ENCODE results near the gene POLR1A.

DNA sequence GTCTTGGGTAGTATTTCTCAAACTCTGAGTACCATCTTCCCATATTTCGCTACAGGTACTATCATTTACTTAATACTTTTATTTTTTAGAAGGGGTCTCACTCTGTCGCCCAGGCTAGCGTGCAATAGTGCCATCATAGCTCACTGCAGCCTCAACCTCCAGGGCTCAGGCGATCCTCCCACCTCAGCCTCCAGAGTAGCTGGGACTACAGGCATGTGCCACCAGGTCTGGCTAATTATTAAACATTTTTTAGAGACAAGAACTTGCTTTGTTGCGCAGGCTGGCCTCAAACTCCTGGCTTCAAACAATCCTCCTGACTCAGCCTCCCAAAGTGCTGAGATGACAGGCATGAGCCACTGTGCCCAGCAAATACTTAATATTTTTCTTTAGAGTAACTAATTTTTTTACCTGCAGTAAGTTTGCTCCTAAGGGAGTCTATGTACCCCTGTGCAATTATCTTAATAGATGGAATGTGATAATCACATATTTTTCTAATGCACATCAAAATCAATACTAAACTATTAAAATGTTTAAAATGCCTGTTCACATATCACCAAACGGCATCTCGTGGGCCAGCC lies 116.3 kb downstream of the POLR1A start:
- TF ChIP-seq, protein P1, sequence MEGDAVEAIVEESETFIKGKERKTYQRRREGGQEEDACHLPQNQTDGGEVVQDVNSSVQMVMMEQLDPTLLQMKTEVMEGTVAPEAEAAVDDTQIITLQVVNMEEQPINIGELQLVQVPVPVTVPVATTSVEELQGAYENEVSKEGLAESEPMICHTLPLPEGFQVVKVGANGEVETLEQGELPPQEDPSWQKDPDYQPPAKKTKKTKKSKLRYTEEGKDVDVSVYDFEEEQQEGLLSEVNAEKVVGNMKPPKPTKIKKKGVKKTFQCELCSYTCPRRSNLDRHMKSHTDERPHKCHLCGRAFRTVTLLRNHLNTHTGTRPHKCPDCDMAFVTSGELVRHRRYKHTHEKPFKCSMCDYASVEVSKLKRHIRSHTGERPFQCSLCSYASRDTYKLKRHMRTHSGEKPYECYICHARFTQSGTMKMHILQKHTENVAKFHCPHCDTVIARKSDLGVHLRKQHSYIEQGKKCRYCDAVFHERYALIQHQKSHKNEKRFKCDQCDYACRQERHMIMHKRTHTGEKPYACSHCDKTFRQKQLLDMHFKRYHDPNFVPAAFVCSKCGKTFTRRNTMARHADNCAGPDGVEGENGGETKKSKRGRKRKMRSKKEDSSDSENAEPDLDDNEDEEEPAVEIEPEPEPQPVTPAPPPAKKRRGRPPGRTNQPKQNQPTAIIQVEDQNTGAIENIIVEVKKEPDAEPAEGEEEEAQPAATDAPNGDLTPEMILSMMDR (IDR thresholded peaks at IDR 0.05 in 4 of 5, conservative IDR thresholded peaks at IDR 0.05 in 1 of 5) = no peak
- no peak for TF ChIP-seq POLR2A (IDR thresholded peaks at IDR 0.05)

All from gastrocnemius medialis (tissue), 4 donors.